GM12878 (cell line): ENCODE results near the gene GPBP1. TPM values are rescaled to one million over a fixed set of nuclear protein-coding genes. Genes with fewer than 3 reads are reported as not detected.

Experiments
- BCL3 ChIP-seq: IDR thresholded peaks from 2 replicates; pipeline ENCODE4 v1.6.1; 2011; ENCODE audit warnings: borderline replicate concordance, low read depth, mild to moderate bottlenecking, moderate library complexity, low read length; ENCODE audit not compliant: insufficient read depth, poor library complexity, severe bottlenecking
- IRF4 ChIP-seq: IDR thresholded peaks from 2 replicates; pipeline ENCODE4 v1.6.1; 2011; ENCODE audit warnings: low read depth, low read length
- TARDBP ChIP-seq: IDR thresholded peaks from 2 replicates; pipeline ENCODE4 v1.6.1; 2016; ENCODE audit warnings: borderline replicate concordance
- polyA plus RNA-seq, 11 experiments: library from polyadenylated mRNA; depleted of rRNA in 4 of 11; unstranded in 6 of 11; stranded (reverse) in 5 of 11; fragments of >200 nt; fragmentation: Nextera tagmentation in 4 of 11; fragmentation: Illumina TruSeq in 1 of 11; extraction: Ambion mirVana in 4 of 11; extraction: Trizol in 1 of 11; gene quantifications; 1 replicate in 1 of 11; 2 replicates in 10 of 11; pipeline versions ENCODE4 v1.2.1 to v1.2.3, GENCODE V29; 2011 to 2016; ENCODE audit warnings: inconsistent platforms in 2 of 11, missing spikeins in 2 of 11, low read depth in 1 of 11
- total RNA-seq, 4 experiments: library from RNA; depleted of rRNA in 3 of 4; stranded (reverse); fragments of >200 nt in 3 of 4; fragmentation: Illumina TruSeq in 1 of 4; extraction: Trizol in 1 of 4; gene quantifications; 2 replicates each; pipeline versions ENCODE4 v1.2.1 to v1.2.3, GENCODE V29; 2013 to 2021
- TF ChIP-seq, protein P1 (sequence below): fragments of 450-650 bp; formaldehyde crosslinking; IDR thresholded peaks from 2 replicates; pipeline ENCODE4 v1.5.0; 2022; ENCODE audit warnings: mild to moderate bottlenecking, missing genetic modification characterization
- TF ChIP-seq, protein P2 (sequence below): fragments of 450-650 bp; IDR thresholded peaks from 2 replicates; pipeline ENCODE4 v1.6.1; 2017; ENCODE audit warnings: antibody characterized with exemption, mild to moderate bottlenecking, moderate library complexity

GPBP1 gene
- total and polyA plus RNA-seq, 10 of the 15 experiments (the other 5 are each of a cell fraction or from before 2014, with no cell fraction given), result 27.0 to 96.2 (median 55.4) TPM

DNA sequence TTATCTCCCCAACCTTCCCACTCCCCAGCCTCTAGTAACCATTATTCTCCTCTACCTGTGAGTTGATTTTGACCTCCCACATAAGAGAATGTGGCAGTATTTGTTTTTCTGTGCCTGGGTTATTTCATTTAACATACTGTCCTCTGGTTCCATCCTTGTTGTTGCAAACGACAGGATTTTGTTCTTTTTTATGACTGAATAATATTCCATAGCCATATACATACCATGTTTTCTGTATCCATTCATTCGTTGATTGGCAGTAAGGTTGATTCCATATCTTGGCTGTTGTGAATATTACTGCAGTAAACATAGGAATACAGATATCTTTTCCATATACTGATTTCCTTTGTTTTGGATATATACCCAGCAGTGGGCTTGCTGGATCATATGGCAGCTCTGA, 20.8 kb downstream of the GPBP1 start (continued):
- TF ChIP-seq, protein P1, sequence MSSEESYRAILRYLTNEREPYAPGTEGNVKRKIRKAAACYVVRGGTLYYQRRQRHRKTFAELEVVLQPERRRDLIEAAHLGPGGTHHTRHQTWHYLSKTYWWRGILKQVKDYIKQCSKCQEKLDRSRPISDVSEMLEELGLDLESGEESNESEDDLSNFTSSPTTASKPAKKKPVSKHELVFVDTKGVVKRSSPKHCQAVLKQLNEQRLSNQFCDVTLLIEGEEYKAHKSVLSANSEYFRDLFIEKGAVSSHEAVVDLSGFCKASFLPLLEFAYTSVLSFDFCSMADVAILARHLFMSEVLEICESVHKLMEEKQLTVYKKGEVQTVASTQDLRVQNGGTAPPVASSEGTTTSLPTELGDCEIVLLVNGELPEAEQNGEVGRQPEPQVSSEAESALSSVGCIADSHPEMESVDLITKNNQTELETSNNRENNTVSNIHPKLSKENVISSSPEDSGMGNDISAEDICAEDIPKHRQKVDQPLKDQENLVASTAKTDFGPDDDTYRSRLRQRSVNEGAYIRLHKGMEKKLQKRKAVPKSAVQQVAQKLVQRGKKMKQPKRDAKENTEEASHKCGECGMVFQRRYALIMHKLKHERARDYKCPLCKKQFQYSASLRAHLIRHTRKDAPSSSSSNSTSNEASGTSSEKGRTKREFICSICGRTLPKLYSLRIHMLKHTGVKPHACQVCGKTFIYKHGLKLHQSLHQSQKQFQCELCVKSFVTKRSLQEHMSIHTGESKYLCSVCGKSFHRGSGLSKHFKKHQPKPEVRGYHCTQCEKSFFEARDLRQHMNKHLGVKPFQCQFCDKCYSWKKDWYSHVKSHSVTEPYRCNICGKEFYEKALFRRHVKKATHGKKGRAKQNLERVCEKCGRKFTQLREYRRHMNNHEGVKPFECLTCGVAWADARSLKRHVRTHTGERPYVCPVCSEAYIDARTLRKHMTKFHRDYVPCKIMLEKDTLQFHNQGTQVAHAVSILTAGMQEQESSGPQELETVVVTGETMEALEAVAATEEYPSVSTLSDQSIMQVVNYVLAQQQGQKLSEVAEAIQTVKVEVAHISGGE (CRISPR knock-in tag), result no peak
- TF ChIP-seq, protein P2, sequence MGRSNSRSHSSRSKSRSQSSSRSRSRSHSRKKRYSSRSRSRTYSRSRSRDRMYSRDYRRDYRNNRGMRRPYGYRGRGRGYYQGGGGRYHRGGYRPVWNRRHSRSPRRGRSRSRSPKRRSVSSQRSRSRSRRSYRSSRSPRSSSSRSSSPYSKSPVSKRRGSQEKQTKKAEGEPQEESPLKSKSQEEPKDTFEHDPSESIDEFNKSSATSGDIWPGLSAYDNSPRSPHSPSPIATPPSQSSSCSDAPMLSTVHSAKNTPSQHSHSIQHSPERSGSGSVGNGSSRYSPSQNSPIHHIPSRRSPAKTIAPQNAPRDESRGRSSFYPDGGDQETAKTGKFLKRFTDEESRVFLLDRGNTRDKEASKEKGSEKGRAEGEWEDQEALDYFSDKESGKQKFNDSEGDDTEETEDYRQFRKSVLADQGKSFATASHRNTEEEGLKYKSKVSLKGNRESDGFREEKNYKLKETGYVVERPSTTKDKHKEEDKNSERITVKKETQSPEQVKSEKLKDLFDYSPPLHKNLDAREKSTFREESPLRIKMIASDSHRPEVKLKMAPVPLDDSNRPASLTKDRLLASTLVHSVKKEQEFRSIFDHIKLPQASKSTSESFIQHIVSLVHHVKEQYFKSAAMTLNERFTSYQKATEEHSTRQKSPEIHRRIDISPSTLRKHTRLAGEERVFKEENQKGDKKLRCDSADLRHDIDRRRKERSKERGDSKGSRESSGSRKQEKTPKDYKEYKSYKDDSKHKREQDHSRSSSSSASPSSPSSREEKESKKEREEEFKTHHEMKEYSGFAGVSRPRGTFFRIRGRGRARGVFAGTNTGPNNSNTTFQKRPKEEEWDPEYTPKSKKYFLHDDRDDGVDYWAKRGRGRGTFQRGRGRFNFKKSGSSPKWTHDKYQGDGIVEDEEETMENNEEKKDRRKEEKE, result no peak
- no peak for TF ChIP-seq IRF4
- TF ChIP-seq BCL3, result no peak
- no peak for TF ChIP-seq TARDBP
